Gastroesophageal sphincter (tissue), 4 donors: ENCODE results near the gene JUN. TPM values are rescaled to one million over a fixed set of nuclear protein-coding genes. Genes with fewer than 3 reads are reported as not detected.

Experiments used
- ATAC-seq: fragments of 150-250 bp; one replicate; pipeline ENCODE4 v1.9.1; 2016; ENCODE audit warnings: mild to moderate bottlenecking, moderate library complexity
- H3K27ac ChIP-seq, 4 donors: fragments of 200-600 bp; sonication (generic) in 3 of 4; 1 replicate in 3 of 4; 2 replicates in 1 of 4; pipeline ENCODE4 v1.5.1; 2016 to 2019
- H3K27me3 ChIP-seq: fragments of 200-600 bp; sonication (generic); one replicate; pipeline ENCODE4 v1.5.1; 2019
- H3K36me3 ChIP-seq, 2 donors: fragments of 200-600 bp; sonication (generic); one replicate each; pipeline ENCODE4 v1.5.1; 2019; ENCODE audit warnings: control low read depth in 1 of 2
- H3K4me1 ChIP-seq, 3 donors: fragments of 200-600 bp; sonication (generic); 1 replicate in 2 of 3; 2 replicates in 1 of 3; pipeline ENCODE4 v1.5.1; 2016 to 2019; ENCODE audit warnings: control low read depth in 2 of 3
- H3K4me3 ChIP-seq, 2 donors: fragments of 200-600 bp; sonication (generic); one replicate each; pipeline ENCODE4 v1.5.1; 2019; ENCODE audit warnings: mild to moderate bottlenecking in 1 of 2, moderate library complexity in 1 of 2
- H3K9me3 ChIP-seq, 3 donors: fragments of 200-600 bp; sonication (generic); one replicate each; pipeline ENCODE4 v1.5.1; 2017 to 2019; ENCODE audit warnings: control low read depth in 2 of 3
- EP300 ChIP-seq: sonication (generic); formaldehyde crosslinking; IDR thresholded peaks from one replicate; pipeline ENCODE4 v1.6.1; 2017; ENCODE audit warnings: antibody characterized with exemption, mild to moderate bottlenecking
- POLR2A ChIP-seq, 2 donors: fragments of 450-650 bp; IDR thresholded peaks; one replicate each; pipeline ENCODE4 v1.6.1; 2017; ENCODE audit warnings: antibody characterized with exemption in 2 of 2, mild to moderate bottlenecking in 2 of 2, moderate library complexity in 1 of 2
- POLR2AphosphoS5 ChIP-seq: sonication (generic); formaldehyde crosslinking; IDR thresholded peaks from one replicate; pipeline ENCODE4 v1.6.1; 2017; ENCODE audit warnings: antibody characterized with exemption
- WGBS, 2 donors: methylation state at CpG; one replicate each; pipeline ENCODE4 v1.1.5; 2018; ENCODE audit warnings: low coverage in 1 of 2; 5-methylcytosine and 5-hydroxymethylcytosine counted together
- total RNA-seq, 4 donors: library from RNA; depleted of rRNA; stranded (reverse); fragments of >200 nt; gene quantifications; one replicate each; pipeline ENCODE4 v1.1.0, GENCODE V29; 2016
- TF ChIP-seq, protein P1 (sequence below), 4 experiments: fragments of 200-600 bp in 2 of 4; fragments of 450-650 bp in 2 of 4; sonication (generic) in 1 of 4; IDR thresholded peaks; one replicate each; pipeline ENCODE4 v1.5.1; 2017 to 2019; ENCODE audit warnings: antibody characterized with exemption in 4 of 4, mild to moderate bottlenecking in 2 of 4, moderate library complexity in 2 of 4

Gene JUN
- total RNA-seq, 4 donors from 2014 or later: 102 to 145 (median 105) TPM

DNA sequence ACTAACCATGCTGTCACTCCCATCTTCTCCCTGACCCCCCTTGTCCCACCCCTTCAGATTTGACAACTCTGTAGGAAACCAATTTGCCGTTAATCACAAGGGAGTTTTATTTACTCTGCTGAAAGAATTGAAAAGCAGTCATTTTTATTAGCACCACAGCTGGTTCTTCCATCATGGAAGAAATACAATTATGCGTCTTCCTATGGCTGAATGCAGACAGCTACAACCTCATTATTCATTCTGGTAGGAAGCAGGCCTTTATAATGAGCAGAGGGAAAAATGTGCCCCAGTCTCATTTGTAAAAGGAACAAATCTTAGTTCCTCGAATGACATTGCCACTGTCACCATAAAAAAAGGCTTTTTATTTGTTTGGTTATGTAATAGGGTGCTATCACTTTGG lies 35.2 kb downstream of the JUN start:
- H3K4me3 ChIP-seq: no peak overlapping the region
- TF ChIP-seq POLR2A (IDR thresholded peaks at IDR 0.05): no peak
- no peak for TF ChIP-seq POLR2AphosphoS5
- no peak for TF ChIP-seq EP300
- TF ChIP-seq, protein P1, sequence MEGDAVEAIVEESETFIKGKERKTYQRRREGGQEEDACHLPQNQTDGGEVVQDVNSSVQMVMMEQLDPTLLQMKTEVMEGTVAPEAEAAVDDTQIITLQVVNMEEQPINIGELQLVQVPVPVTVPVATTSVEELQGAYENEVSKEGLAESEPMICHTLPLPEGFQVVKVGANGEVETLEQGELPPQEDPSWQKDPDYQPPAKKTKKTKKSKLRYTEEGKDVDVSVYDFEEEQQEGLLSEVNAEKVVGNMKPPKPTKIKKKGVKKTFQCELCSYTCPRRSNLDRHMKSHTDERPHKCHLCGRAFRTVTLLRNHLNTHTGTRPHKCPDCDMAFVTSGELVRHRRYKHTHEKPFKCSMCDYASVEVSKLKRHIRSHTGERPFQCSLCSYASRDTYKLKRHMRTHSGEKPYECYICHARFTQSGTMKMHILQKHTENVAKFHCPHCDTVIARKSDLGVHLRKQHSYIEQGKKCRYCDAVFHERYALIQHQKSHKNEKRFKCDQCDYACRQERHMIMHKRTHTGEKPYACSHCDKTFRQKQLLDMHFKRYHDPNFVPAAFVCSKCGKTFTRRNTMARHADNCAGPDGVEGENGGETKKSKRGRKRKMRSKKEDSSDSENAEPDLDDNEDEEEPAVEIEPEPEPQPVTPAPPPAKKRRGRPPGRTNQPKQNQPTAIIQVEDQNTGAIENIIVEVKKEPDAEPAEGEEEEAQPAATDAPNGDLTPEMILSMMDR (IDR thresholded peaks at IDR 0.05): no peak
- no peaks in the 10 kb centered on the region for H3K9me3 ChIP-seq
- no peak for ATAC-seq
- H3K27ac ChIP-seq: no peak overlapping the region
- 60 to 68% methylated on average over 3 of the region's 3 CpGs for WGBS, 2 donors
- peaks cover 0 to 19% (median 3%) of the 10 kb centered on the region in 3 donors for H3K4me1 ChIP-seq
- H3K36me3 ChIP-seq: no peaks in the 10 kb centered on the region
- no peaks in the 10 kb centered on the region for H3K27me3 ChIP-seq

DNA sequence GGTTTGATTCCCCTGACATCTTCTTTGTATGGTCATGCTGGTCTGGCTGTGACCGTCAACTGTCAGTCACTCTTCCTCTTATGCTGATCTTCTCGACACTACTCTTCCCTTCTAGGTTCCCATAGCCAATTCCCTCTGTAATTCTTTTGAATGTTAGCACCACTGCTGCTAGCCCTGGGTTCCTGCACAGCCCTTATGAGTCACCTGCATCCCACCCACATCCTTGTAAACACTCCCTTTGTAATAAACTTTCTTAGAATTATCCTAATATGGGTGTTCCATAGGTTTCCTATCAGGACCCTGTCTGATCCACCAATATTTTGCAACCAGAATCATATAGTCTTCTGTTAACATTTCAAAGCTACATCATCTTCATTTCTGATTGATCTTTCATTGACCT lies 37.1 kb downstream of the JUN start:
- WGBS, 2 donors: 87 to 92% methylated on average over 2 of the region's 2 CpGs
- TF ChIP-seq EP300: no peak
- TF ChIP-seq, protein P1 (IDR thresholded peaks at IDR 0.05): no peak
- no peak for TF ChIP-seq POLR2A (IDR thresholded peaks at IDR 0.05)
- no peak for TF ChIP-seq POLR2AphosphoS5
- no peak for ATAC-seq
- Histone ChIP-seq H3K36me3 (no peaks in the 10 kb centered on the region), H3K4me1 (no peaks in the 10 kb centered on the region), H3K27ac (no peak overlapping the region), H3K27me3 (no peaks in the 10 kb centered on the region), H3K4me3 (no peak overlapping the region), H3K9me3 (no peaks in the 10 kb centered on the region)

DNA sequence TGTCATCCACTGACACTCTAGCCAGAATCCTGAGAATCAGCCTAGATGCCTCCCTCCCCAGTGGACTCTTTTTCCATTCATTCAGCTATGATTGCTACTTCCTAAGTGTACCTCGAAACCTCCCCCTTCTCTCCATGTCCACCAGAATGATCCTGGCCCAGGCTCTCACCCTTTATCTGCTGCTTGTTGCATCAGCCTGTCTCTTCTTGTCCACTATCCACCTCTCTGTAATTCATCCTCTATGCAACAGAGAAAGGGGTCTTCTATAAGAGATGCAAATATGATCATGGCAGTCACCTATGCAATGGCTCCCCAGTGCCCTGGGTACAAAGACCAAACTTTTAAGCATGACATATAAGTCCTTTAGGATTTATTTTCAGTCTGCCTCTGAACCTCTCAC lies 37.7 kb downstream of the JUN start:
- Histone ChIP-seq H3K4me1 (no peaks in the 10 kb centered on the region), H3K27me3 (no peaks in the 10 kb centered on the region), H3K36me3 (no peaks in the 10 kb centered on the region), H3K4me3 (no peak overlapping the region), H3K9me3 (no peaks in the 10 kb centered on the region), H3K27ac (no peak overlapping the region)
- 88 to 94% methylated on average over 1 of the region's 1 CpG for WGBS, 2 donors
- no peak for TF ChIP-seq POLR2A (IDR thresholded peaks at IDR 0.05)
- no peak for ATAC-seq

DNA sequence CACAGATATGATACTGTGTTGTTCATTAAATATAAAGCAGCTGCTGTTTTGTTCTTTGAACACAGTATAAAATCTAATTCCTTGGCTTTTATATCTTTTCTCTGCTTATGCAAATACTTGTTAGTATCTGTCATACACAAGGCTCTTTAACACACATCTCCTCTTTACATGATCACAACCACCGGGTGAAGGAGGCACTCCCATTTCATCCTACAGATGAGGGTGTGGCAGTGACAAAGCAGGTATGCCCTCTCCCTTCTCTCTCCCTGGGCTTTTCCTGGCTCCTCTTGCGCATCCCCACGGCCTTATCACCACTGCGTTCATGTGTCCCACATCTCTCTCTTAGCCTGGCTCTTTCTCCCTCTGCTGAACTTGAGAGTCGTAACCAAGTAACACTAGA lies 38.2 kb downstream of the JUN start:
- Histone ChIP-seq H3K27ac (no peak overlapping the region), H3K9me3 (no peaks in the 10 kb centered on the region), H3K27me3 (no peaks in the 10 kb centered on the region), H3K36me3 (no peaks in the 10 kb centered on the region), H3K4me1 (no peaks in the 10 kb centered on the region), H3K4me3 (no peak overlapping the region)
- no peak for ATAC-seq
- TF ChIP-seq, protein P1 (IDR thresholded peaks at IDR 0.05): no peak
- no peak for TF ChIP-seq EP300
- no peak for TF ChIP-seq POLR2AphosphoS5
- no peak for TF ChIP-seq POLR2A (IDR thresholded peaks at IDR 0.05)
- 31 to 58% methylated on average over 3 to 5 of the region's 5 CpGs for WGBS, 2 donors

DNA sequence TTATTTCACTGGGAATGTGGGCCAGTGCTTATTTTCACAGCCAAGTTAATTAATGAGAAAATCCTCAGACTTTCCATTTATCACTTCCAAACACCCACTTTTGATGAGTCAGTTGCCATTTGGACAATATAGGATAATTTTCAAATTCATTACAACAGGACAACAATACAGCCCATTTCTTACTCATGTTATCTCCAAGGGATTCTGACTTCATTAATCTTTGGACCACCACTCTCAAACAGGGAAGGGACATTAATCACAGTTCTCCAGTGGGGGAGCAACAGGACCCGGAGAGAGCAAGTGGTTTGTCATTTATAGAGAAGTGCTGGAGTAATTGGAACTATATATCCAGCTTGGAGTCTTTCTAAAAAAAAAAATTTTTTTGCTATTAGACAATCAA lies 38.7 kb downstream of the JUN start:
- Histone ChIP-seq H3K9me3 (no peaks in the 10 kb centered on the region), H3K27me3 (no peaks in the 10 kb centered on the region), H3K36me3 (no peaks in the 10 kb centered on the region), H3K4me1 (peaks cover 0 to 2% (median 0%) of the 10 kb centered on the region in 3 donors), H3K27ac (no peak overlapping the region), H3K4me3 (no peak overlapping the region)
- TF ChIP-seq POLR2A (IDR thresholded peaks at IDR 0.05) (no peak), EP300 (no peak), POLR2AphosphoS5 (no peak)
- TF ChIP-seq, protein P1 (IDR thresholded peaks at IDR 0.05): no peak
- ATAC-seq: no peak
- 31 to 33% methylated on average over 1 of the region's 1 CpG for WGBS, 2 donors
